MM.1S (cell line): ENCODE results near the gene GDAP1L1.

Experiments used
- DNase-seq: peaks from one replicate; pipeline ENCODE4 v3.0.0-alpha.2; 2015
- H2AFZ ChIP-seq: fragments of 300-600 bp; sonication (generic); 2 replicates; pipeline ENCODE4 v1.6.0; 2016; ENCODE audit warnings: antibody characterized with exemption, low read length
- H3F3A ChIP-seq: fragments of 300-600 bp; sonication (generic); 2 replicates; pipeline ENCODE4 v1.6.1; 2016; ENCODE audit warnings: mild to moderate bottlenecking, antibody characterized with exemption, low read length, moderate library complexity, mixed read lengths; ENCODE audit not compliant: insufficient read depth
- H3K27ac ChIP-seq: fragments of 300-600 bp; sonication (generic); 2 replicates; pipeline ENCODE4 v1.5.1; 2016; ENCODE audit warnings: mild to moderate bottlenecking, low read length
- H3K27me3 ChIP-seq: fragments of 300-600 bp; sonication (generic); replicated peaks from 2 replicates; pipeline ENCODE4 v1.6.0; 2016; ENCODE audit warnings: low read length; ENCODE audit not compliant: insufficient read depth
- H3K36me3 ChIP-seq: fragments of 300-600 bp; sonication (generic); replicated peaks from 2 replicates; pipeline ENCODE4 v1.6.1; 2016; ENCODE audit warnings: mild to moderate bottlenecking, low read length, mixed read lengths; ENCODE audit not compliant: insufficient read depth
- H3K4me1 ChIP-seq: fragments of 300-600 bp; sonication (generic); 2 replicates; pipeline ENCODE4 v1.6.1; 2016; ENCODE audit warnings: low read length, mixed read lengths
- H3K4me2 ChIP-seq: fragments of 300-600 bp; sonication (generic); 2 replicates; pipeline ENCODE4 v1.6.0; 2016; ENCODE audit warnings: low read depth, low read length
- H3K4me3 ChIP-seq: fragments of 300-600 bp; sonication (generic); 2 replicates; pipeline ENCODE4 v1.5.1; 2016; ENCODE audit warnings: low read length, mixed read lengths
- H3K79me2 ChIP-seq: fragments of 300-600 bp; sonication (generic); 2 replicates; pipeline ENCODE4 v1.6.1; 2016; ENCODE audit warnings: mixed run types, low read length, mixed read lengths
- H3K9ac ChIP-seq: fragments of 300-600 bp; sonication (generic); 2 replicates; pipeline ENCODE4 v1.6.1; 2016; ENCODE audit warnings: low read length, mixed read lengths
- H3K9me2 ChIP-seq: fragments of 300-600 bp; sonication (generic); replicated peaks from 2 replicates; pipeline ENCODE4 v1.6.1; 2016; ENCODE audit warnings: mild to moderate bottlenecking, low read length, mixed read lengths; ENCODE audit not compliant: insufficient read depth
- H3K9me3 ChIP-seq: fragments of 300-600 bp; sonication (generic); replicated peaks from 2 replicates; pipeline ENCODE4 v1.6.1; 2016; ENCODE audit warnings: mild to moderate bottlenecking, low read length, mixed read lengths; ENCODE audit not compliant: insufficient read depth
- H4K20me1 ChIP-seq: fragments of 300-600 bp; sonication (generic); 2 replicates; pipeline ENCODE4 v1.6.1; 2016; ENCODE audit warnings: mild to moderate bottlenecking, low read length, moderate library complexity, mixed read lengths; ENCODE audit not compliant: insufficient read depth
- CTCF ChIP-seq: fragments of 300-600 bp; sonication (generic); IDR thresholded peaks from 2 replicates; pipeline ENCODE4 v1.5.1; 2016; ENCODE audit warnings: antibody characterized with exemption, low read length, mixed read lengths
- EZH2 ChIP-seq: fragments of 300-600 bp; sonication (generic); optimal IDR thresholded peaks from 2 replicates; pipeline ENCODE3; 2017; ENCODE audit warnings: low read depth, mild to moderate bottlenecking, antibody characterized with exemption, low read length, mixed read lengths
- EZH2phosphoT487 ChIP-seq: fragments of 300-600 bp; sonication (generic); IDR thresholded peaks from 2 replicates; pipeline ENCODE4 v1.6.1; 2018; ENCODE audit warnings: antibody characterized with exemption, low read length

GDAP1L1 gene

DNA sequence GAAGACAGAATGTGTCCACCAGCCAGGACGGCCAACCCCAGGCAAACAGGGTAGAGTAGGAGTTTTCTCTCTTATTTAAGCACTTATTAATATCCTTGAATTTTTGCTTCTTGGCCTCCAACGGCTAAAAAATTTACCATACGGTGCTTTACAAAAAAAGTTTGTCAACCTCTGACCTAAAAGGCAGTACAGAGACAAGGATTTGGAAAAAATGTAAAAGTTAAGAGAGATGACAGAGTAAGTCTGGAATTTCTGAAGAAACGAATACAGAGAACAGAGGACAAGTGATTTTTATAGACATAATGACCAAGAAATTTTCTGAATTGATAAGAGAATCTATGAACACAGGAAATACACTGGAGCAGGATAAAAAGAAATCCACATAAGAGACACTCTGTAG, 46.7 kb upstream of the GDAP1L1 start:
- Histone ChIP-seq H3K9me2 (no peaks in the 10 kb centered on the region), H3K4me1 (no peaks in the 10 kb centered on the region; the same call in 1 of the 2 replicates), H3K79me2 (peaks cover 64% of the 10 kb centered on the region), H3F3A (no peaks in the 10 kb centered on the region), H3K4me3 (no peak overlapping the region), H3K27ac (no peak overlapping the region), H3K9ac (no peak overlapping the region), H3K9me3 (no peaks in the 10 kb centered on the region), H3K4me2 (no peak overlapping the region), H2AFZ (no peak overlapping the region), H3K27me3 (no peaks in the 10 kb centered on the region), H4K20me1 (no peaks in the 10 kb centered on the region), H3K36me3 (peaks cover 8% of the 10 kb centered on the region)
- no peak for DNase-seq
- TF ChIP-seq CTCF, result no peak
- no peak for TF ChIP-seq EZH2phosphoT487
- no peak for TF ChIP-seq EZH2

DNA sequence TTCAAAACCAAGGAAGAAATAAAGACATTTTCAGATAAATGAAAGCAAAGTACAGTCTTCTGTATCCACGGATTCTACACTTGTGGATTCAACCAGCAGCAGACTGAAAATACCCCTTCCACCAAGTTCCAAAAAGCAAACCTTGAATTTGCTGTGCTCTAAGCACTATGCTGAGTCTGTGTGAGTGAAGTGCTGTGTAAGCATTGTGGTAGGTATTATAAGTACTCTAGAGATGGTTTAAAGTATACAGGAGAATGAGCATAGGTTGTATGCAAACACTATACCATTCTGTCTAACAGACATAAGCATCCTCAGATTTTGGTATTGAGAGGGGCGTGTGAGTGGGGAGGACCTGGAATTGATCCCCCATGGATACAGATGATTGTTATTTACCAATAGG, 46.1 kb upstream of the GDAP1L1 start:
- H4K20me1 ChIP-seq, result no peaks in the 10 kb centered on the region
- no peak overlapping the region for H3K27ac ChIP-seq
- no peaks in the 10 kb centered on the region for H3K9me3 ChIP-seq
- no peak overlapping the region for H2AFZ ChIP-seq
- no peaks in the 10 kb centered on the region; the same call in 1 of the 2 replicates for H3K4me1 ChIP-seq
- H3K27me3 ChIP-seq, result no peaks in the 10 kb centered on the region
- no peak overlapping the region for H3K9ac ChIP-seq
- H3K36me3 ChIP-seq, result peaks cover 9% of the 10 kb centered on the region
- H3F3A ChIP-seq, result no peaks in the 10 kb centered on the region
- no peaks in the 10 kb centered on the region for H3K9me2 ChIP-seq
- DNase-seq, result peak; percentile 40
- no peak overlapping the region for H3K4me2 ChIP-seq
- H3K4me3 ChIP-seq, result no peak overlapping the region
- peaks cover 69% of the 10 kb centered on the region for H3K79me2 ChIP-seq
- TF ChIP-seq CTCF (no peak), EZH2 (no peak), EZH2phosphoT487 (no peak)

GRCh38 chr20:44203161-44203560, 43.9 kb upstream of the GDAP1L1 start:
- no peak for DNase-seq
- Histone ChIP-seq H3K4me1 (peaks cover 6% of the 10 kb centered on the region; the same call in 1 of the 2 replicates), H3K4me3 (no peak overlapping the region), H3K4me2 (no peak overlapping the region), H3K9ac (no peak overlapping the region), H3K79me2 (peaks cover 90% of the 10 kb centered on the region), H3F3A (no peaks in the 10 kb centered on the region), H3K27me3 (no peaks in the 10 kb centered on the region), H3K27ac (no peak overlapping the region), H4K20me1 (peaks cover 8% of the 10 kb centered on the region), H3K9me3 (no peaks in the 10 kb centered on the region), H2AFZ (no peak overlapping the region), H3K9me2 (no peaks in the 10 kb centered on the region), H3K36me3 (peaks cover 2% of the 10 kb centered on the region; the same call in 1 of the 2 replicates)
- no peak for TF ChIP-seq EZH2phosphoT487
- TF ChIP-seq CTCF, result no peak
- TF ChIP-seq EZH2, result no peak
